22Rv1 (cell line): ENCODE results near the gene BSG.

ENCODE experiments used
- CTCF ChIP-seq: fragments of 450-650 bp; IDR thresholded peaks from 2 replicates; pipeline ENCODE4 v1.5.1; 2017; ENCODE audit warnings: mild to moderate bottlenecking
- ZFX ChIP-seq: fragments of 450-650 bp; IDR thresholded peaks from 2 replicates; pipeline ENCODE4 v1.6.1; 2017; ENCODE audit warnings: antibody characterized with exemption, borderline replicate concordance

GRCh38 chr19:573519-573825 is 1.1 kb downstream of the BSG start:
- no peak for TF ChIP-seq CTCF
- TF ChIP-seq ZFX = no peak
